HG03097 (cell line): Measurements from ENCODE around the gene MT3.
A peak's percentile ranks its signal among the peaks of the same experiment; 100 is the strongest.

Experiments
- ATAC-seq: cut with Tn5 transposase; IDR thresholded peaks from one replicate; pipeline ENCODE4 v1.9.1; 2021; ENCODE audit not compliant: unreplicated experiment, low FRiP score

Gene MT3

GRCh38 chr16:56628486-56629350 lies 39.4 kb downstream of the MT3 start:
- ATAC-seq, result no peak

GRCh38 chr16:56629531-56629930 lies 40.2 kb downstream of the MT3 start:
- no peak for ATAC-seq

GRCh38 chr16:56630134-56630533 lies 40.8 kb downstream of the MT3 start:
- ATAC-seq, result peak; percentile 72

GRCh38 chr16:56631197-56631596 lies 41.9 kb downstream of the MT3 start:
- no peak for ATAC-seq

- ATAC-seq, result no peak
Observed at GRCh38 chr16:56631832-56632155, 42.5 kb downstream of the MT3 start.

GRCh38 chr16:56632156-56632847 lies 43.0 kb downstream of the MT3 start, which contains the start of gene MT1M:
Gene MT1M, plus strand, starts transcription at chr16:56632659. Its CDS starts 73 bp downstream, at chr16:56632732.
- ATAC-seq, result no peak

GRCh38 chr16:56632848-56633365 lies 43.6 kb downstream of the MT3 start:
- ATAC-seq, result no peak

GRCh38 chr16:56633535-56633934 lies 44.2 kb downstream of the MT3 start:
- ATAC-seq, result no peak

GRCh38 chr16:56634715-56635440 lies 45.5 kb downstream of the MT3 start:
- no peak for ATAC-seq

GRCh38 chr16:56635441-56635967 lies 46.2 kb downstream of the MT3 start:
- no peak for ATAC-seq

- ATAC-seq, result no peak
Observed at GRCh38 chr16:56636616-56637413, 47.5 kb downstream of the MT3 start.

- no peak for ATAC-seq
Observed at GRCh38 chr16:56637814-56638750, 48.8 kb downstream of the MT3 start, which contains the start of gene MT1A. Gene MT1A, plus strand, starts transcription at chr16:56638666. Its CDS starts 73 bp downstream, at chr16:56638739.

GRCh38 chr16:56639045-56639444 lies 49.7 kb downstream of the MT3 start:
- ATAC-seq, result no peak

- ATAC-seq, result no peak
Observed at GRCh38 chr16:56640076-56640475, 50.7 kb downstream of the MT3 start.
